Activated CD4-positive, CD25-positive, alpha-beta regulatory T cell treated with anti-CD3 and anti-CD28 coated beads, Interleukin-2, amount 50 U/mL, for 72 hours (primary cell): Measurements from ENCODE around the gene LRRTM3.

Experiments
- DNase-seq: peaks from one replicate; pipeline ENCODE4 v3.0.0; 2021

The LRRTM3 gene

DNA sequence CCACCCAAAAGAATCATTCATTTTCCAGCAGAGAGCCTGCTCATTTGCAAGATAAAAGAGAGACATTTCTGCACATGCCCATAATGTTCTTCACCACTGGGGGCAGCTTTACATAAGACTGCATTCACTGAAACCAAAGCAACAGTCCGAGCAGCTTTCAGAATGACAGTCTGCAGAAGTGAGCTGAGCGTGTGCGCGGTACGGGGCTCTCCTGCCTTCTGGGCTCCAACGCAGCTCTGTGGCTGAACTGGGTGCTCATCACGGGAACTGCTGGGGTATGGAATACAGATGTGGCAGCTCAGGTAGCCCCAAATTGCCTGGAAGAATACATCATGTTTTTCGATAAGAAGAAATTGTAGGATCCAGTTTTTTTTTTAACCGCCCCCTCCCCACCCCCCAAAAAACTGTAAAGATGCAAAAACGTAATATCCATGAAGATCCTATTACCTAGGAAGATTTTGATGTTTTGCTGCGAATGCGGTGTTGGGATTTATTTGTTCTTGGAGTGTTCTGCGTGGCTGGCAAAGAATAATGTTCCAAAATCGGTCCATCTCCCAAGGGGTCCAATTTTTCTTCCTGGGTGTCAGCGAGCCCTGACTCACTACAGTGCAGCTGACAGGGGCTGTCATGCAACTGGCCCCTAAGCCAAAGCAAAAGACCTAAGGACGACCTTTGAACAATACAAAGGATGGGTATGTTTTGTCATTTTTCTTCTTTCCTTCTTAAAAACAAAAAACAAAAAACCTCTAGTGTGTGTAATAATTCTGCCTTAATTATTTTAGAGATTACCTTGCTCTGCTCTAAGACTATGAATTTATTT, at the start of gene LRRTM3:
TSS of gene LRRTM3 (plus strand) at position 141 of the 820 bp plus-strand sequence.
- no peak for DNase-seq

DNA sequence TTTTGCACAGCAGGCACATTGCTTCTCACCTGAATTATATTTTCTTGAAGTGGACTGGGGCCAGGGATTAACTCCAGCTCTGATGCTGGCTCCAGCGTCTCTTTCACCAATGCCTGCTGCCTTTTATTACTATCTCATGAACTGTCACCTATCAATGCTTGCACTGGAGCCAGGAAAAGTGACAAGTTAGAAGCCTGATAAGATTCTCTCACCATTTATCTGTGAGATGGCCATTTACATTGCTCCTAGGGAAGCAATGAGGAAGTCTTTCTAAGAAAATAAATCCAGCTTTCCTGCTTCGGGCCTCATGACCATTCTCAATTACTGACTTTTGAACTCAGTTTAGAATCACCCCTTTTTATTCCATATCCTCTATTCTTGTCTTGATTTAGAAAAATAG, 48.5 kb upstream of the LRRTM3 start:
- DNase-seq = no peak

DNA sequence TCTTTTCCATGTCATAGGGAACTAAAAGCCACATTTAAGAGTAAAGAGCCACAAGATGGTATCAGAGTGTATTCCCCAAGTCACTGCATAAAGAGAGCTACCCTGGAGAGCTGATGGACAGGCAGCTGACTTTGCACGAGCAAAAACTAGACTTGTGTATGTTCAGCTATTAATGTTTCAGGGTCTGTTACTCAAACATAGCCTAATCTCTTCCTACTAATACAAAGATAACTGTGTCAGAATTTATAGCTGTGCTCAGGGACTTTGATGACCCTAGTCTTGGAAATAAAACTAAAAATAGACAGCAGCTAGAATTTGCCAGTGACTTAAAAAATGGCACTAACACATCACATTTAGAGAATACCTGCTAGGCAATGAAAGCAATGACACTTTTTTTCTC, 45.5 kb upstream of the LRRTM3 start:
- no peak for DNase-seq

DNA sequence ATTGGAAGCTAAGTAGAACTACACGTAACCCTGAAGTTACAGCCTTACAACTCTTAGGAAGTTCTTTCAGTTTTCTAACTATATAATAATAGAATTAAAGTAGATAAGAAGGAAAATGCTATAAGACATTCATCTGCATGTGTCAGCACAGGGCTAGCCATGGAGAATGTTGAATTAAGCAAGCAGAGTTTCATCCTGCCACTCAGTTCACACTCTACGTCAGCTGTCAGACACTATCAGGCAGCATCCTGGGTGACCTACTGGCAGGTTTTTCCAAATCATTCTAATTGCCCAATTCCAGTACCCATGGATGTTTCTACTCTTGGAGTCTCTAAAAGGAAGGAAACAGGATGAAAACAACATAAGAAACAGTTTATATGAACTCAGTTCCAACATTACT, 45.0 kb upstream of the LRRTM3 start:
- DNase-seq = no peak

DNA sequence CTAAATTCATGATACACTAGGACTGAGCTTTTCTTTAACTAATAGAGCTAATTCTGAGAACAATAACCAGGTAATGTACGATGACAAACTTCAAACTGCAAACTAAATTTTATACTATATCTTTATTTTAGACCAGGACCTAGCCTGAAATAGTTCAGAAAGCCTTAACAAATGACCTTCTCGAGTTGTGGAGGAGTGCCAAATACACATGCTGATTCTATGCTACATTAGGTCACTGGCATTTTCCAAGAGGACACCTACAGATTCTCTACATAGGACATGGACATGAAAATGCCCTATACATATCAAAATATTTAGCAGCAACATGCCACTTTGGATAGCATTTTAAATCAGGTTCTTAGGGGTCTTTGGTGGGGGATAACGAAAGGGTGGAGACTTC, 44.0 kb upstream of the LRRTM3 start:
- no peak for DNase-seq

DNA sequence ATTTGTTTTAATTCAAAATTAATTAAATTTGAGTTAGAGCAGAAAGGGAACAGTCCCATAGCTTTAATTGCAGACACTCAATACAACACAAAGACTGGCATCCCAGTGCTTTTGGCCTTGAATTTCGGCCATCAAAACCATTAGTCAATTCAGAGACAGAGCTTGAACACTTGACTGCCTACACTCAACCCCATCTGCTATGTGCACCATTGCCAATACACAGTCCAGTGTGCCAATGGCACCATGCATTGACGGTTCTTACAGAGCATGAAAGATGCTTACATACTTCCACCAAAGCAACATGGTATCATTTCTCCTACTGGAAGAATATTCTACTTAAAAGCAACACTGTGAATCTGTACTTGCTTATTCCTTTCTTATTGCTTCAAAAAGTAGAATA, 43.6 kb upstream of the LRRTM3 start:
- DNase-seq = no peak

DNA sequence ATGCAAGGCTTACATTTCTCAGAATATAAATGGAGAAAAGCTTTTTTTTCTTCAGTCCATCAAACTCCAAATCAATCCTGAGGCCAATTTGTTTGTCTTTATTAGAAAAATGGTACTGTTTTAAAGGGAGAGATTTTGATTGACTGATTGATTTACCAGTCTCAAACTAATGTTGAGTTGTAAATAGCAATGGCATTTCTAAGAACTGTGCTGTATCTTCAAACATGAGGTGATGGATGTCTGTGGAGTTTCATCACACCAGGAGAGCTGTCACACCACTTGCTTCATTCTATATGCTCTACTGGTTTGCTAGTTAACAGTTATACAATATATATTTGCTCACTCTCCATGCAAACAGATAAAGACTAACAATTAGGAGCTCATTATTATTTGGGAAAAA, 39.0 kb upstream of the LRRTM3 start:
- DNase-seq = no peak

DNA sequence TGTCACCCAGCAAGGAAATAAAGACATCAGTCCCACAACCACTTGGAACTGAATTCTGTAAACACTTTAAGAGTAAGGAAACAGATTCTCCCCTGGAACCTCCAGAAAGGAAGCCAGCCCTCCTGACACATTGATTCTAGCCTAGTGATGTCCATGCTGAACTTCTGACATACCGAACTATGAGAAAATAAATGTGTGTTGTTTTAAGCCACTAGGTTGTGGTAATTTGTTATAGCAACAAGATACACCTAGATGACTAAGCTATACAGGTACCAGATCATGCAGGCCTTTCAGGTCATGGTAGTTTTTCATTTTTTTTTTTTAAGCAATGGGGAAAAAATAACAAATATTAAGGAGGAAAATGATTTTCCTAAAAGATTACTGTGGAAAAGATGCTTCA, 37.6 kb upstream of the LRRTM3 start:
- no peak for DNase-seq

DNA sequence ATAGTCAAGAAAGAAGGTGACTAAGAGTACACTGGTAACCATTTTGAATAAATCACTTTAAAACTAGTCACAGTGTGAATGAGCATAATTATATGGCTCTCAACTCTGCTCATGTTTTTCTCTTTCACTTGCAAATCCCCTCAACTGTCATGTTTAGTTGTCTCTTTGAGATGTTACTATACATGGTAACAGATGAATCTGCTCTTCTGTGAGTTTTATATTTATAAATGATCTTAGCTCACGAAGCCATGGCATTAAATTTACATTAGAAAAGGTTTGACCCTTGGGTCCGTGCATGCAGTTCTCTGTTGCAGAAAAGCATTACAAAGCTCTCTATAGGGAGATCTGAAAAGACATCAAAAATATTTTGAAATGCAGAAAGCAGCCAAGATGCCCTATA, 33.0 kb upstream of the LRRTM3 start:
- no peak for DNase-seq

DNA sequence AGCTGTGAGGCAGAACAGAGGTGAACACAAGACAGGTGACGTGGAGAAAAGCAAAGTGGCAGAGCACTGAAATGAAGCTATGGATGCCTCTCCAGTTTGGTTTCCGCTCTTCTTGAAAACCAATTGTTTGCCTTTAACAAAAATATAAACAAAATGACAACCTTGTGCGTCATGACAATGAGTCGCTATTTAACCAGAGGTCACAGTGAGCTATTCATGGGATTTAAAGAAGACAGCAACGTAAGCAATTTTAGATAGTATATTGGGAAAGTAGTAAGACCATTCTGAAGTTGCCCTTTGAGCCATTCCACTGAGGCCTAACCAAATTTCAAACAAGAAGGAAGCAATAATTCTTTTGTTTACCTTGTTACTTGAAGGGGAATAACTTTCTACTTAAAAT, 15.2 kb upstream of the LRRTM3 start:
- DNase-seq = no peak

DNA sequence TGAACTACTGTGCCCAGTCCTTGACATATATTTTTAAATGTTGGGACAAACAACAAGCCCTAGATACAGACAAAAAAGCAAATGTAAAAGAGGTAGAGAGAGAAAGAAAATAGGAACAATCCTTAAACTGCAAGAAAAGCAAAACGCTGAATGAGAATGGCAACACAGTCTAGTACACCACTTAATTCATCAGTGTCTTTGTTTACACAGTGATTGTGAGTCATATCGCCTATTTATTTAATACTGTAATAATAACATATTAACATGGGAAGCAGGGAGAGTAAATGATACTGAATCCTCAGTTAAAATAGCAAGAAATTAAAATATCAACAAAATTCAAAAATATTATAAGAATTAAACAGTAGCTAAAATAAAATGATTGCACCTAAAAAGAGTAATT, 9.8 kb upstream of the LRRTM3 start:
- DNase-seq = no peak

DNA sequence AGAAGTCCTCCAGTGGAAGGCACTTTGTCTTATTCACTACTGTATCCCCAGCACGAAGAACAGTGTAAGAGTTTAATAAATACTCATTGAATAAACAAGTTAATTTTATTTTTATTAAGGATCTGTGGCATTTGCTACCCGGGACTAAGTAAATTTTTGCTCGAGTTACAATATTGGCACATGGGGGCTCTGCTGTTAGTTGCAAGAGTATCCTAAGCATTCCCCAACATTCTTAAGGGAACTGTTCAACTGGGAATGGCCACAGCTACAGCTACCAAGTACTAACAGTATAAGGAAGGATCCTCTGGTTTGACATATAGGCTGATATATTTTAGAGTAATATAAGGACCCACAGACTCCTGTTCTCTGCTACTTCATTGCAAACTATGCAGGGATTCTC, 8.7 kb upstream of the LRRTM3 start:
- DNase-seq = no peak

DNA sequence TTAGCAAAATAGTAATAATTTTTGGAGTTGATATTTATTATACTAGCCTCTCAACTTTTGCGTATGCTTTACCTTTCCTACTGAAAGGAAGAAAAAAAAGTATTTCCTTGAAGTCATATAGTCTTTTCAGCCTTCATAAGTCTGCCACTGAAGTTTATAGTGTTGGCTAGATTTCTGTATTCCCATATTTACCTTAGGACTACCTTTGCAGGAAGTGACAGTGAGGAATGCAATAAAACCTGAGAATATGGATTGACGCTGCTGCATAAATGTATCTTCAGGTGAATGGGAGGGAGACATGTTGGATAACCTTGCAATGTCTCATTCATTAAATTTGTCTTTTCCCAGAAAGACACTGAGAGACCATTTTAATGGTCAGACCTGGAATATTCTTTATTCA, 6.6 kb upstream of the LRRTM3 start:
- DNase-seq = no peak

DNA sequence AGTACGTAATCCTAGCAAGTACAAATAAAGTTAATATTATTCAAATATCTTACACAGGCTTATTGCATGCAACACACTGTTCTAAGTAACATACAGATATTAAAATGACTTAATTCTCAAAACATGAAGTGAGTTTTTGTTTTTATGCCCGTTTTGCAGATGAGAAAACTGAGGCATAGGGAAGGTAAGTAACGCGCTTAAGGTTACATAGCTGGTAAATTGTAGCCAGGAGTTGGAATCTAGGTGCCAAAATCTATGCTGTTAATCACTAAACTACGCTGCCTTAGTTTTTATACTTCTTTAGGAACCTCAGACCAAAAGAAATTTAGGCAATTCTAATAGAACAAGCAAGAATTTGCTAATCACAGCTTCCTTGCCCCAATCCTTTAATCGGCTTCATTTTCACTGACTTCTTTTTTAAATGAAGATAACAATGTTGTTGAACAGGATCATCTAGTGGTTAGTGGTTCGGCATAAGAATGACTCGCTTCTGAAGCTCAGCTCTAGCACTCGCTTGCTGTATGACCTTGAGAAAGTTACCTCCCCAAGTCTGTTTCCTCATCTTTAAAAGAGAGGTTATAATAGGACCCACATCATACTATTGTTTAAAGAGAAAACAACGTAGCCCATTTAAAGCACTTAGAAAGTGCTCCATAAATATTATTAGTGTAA, 1.0 kb upstream of the LRRTM3 start:
- no peak for DNase-seq

DNA sequence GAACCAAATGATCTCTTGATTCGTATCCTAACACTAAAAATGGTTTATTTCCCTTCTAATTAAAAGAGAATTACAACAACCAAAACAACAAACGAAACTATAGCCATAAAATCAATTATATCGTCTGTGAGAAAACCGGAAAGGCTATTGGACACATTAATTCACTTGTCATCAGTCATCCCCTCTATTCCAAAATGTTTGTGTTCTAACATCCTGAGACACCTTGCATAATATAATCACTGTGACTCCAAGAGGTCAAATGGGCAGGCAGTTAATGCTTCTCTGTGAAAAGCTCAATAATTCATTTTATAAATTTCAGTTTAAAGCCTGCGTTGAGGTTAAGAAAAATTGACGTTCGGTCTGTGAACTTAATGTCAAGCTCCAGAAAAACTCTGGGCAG, 463 bp upstream of the LRRTM3 start:
- no peak for DNase-seq

DNA sequence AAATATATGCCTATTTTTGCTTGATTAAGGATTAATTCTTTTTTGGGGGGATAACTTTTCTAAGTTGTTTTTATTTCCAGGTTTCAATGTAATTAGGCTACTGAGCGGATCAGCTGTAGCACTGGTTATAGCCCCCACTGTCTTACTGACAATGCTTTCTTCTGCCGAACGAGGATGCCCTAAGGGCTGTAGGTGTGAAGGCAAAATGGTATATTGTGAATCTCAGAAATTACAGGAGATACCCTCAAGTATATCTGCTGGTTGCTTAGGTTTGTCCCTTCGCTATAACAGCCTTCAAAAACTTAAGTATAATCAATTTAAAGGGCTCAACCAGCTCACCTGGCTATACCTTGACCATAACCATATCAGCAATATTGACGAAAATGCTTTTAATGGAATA, 1.0 kb downstream of the LRRTM3 start:
- DNase-seq = no peak

DNA sequence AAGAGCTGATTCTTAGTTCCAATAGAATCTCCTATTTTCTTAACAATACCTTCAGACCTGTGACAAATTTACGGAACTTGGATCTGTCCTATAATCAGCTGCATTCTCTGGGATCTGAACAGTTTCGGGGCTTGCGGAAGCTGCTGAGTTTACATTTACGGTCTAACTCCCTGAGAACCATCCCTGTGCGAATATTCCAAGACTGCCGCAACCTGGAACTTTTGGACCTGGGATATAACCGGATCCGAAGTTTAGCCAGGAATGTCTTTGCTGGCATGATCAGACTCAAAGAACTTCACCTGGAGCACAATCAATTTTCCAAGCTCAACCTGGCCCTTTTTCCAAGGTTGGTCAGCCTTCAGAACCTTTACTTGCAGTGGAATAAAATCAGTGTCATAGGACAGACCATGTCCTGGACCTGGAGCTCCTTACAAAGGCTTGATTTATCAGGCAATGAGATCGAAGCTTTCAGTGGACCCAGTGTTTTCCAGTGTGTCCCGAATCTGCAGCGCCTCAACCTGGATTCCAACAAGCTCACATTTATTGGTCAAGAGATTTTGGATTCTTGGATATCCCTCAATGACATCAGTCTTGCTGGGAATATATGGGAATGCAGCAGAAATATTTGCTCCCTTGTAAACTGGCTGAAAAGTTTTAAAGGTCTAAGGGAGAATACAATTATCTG, 1.6 kb downstream of the LRRTM3 start:
- no peak for DNase-seq

DNA sequence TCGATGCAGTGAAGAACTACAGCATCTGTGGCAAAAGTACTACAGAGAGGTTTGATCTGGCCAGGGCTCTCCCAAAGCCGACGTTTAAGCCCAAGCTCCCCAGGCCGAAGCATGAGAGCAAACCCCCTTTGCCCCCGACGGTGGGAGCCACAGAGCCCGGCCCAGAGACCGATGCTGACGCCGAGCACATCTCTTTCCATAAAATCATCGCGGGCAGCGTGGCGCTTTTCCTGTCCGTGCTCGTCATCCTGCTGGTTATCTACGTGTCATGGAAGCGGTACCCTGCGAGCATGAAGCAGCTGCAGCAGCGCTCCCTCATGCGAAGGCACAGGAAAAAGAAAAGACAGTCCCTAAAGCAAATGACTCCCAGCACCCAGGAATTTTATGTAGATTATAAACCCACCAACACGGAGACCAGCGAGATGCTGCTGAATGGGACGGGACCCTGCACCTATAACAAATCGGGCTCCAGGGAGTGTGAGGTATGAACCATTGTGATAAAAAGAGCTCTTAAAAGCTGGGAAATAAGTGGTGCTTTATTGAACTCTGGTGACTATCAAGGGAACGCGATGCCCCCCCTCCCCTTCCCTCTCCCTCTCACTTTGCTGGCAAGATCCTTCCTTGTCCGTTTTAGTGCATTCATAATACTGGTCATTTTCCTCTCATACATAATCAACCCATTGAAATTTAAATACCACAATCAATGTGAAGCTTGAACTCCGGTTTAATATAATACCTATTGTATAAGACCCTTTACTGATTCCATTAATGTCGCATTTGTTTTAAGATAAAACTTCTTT, 2.3 kb downstream of the LRRTM3 start:
- DNase-seq = no peak

DNA sequence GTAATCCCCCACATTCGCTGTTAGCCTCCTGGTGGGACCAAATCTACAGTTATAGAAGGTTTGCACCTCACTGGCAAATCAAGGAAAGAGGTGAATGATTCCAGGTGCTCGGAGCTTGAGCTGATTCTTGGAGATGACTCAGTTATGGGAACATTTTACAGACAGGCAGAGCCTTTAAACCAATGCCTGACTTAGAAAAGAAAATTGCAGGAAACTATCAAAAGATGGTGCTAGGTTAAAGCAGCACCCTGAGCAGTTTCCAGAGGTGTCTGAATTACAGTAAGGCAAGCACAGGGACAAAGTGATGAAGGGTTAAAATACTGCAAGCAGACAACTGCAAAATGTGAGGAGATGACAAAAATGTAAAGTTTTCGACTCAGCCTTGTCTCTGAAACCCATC, 2.9 kb downstream of the LRRTM3 start:
- no peak for DNase-seq

DNA sequence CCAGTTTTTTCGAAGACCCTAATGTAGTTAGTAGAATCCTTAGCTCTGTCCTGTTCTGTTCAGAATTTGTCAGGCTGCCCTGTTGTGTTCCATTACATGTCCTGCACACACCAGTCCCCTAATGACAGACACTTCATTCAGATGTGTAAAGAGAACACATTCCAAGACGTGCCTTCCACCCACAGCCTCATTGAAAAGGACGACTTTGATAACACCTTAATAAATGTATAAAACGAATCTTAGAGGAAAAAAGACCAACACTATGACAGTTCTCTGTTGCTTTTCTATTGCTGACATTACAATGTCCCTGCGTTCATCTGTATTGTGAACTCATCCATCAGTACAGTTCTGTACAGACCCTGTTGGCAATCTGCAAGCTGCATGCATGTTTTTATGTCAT, 3.5 kb downstream of the LRRTM3 start:
- DNase-seq = no peak

DNA sequence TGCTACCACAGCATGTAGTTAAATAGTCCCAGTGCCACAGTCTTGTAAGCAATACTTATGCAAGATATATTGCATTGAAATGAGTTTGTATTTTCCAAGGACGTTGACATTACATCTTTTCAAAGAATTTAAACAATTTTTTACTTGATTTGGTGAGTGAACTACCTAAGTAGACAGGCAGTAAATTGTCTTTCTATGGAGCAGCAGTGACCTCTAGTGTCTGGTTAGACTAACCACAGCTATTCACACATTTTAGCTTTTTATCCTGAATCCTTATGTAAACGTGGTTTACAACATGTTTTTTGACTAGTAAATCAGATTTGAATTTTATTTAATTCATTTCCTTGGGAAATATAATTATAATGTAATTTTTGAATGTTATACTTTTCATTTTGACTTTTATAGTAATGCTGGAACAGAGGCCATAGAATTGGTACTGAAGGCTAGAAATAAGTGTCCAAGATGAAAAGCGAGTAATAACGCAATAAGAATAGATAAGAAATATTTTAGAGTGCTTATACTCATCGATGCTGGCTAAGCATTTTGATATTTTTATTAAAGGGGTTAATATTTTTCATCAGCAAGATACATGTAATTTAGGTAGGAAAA, 5.6 kb downstream of the LRRTM3 start:
- DNase-seq = no peak

DNA sequence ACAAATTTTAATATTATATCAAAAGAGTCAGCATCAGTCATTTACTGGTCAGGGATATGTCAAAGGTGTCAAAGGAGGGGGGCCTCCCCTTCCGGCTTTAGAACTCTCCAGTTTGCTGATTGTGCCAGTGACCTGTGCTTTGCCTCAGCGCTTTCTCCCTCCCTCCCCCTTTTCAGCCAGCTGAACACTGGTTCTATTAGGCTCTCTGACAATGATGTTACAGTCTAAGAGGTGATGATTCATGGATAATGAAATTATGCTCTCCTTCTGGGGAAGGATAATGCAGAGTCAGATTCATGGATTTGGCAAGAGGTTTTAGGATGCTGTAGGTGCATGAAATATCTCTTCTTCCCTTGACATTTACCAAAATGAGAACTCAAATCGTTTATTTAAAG, 6.1 kb downstream of the LRRTM3 start:
- DNase-seq = no peak

DNA sequence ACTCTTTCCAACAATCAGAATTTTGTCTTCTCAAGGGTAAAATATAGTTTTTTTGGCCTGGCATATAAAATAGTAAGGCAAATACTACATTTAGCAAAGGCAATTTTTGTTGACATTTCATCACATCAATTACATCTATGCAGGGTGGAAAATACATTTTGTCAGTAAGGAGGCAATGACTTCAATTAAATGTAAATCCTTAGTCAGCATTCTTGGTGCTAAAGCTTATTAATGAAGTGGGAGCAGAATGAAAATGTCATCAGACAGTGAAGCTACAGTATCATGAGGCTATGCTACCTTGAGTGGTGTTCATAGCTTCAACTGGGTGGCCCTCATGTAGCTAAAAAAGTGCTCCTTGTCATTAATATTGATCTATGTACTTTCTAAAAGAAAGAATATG, 8.9 kb downstream of the LRRTM3 start:
- DNase-seq = no peak
